Measurements from ENCODE around the gene ARHGEF40.

DNA sequence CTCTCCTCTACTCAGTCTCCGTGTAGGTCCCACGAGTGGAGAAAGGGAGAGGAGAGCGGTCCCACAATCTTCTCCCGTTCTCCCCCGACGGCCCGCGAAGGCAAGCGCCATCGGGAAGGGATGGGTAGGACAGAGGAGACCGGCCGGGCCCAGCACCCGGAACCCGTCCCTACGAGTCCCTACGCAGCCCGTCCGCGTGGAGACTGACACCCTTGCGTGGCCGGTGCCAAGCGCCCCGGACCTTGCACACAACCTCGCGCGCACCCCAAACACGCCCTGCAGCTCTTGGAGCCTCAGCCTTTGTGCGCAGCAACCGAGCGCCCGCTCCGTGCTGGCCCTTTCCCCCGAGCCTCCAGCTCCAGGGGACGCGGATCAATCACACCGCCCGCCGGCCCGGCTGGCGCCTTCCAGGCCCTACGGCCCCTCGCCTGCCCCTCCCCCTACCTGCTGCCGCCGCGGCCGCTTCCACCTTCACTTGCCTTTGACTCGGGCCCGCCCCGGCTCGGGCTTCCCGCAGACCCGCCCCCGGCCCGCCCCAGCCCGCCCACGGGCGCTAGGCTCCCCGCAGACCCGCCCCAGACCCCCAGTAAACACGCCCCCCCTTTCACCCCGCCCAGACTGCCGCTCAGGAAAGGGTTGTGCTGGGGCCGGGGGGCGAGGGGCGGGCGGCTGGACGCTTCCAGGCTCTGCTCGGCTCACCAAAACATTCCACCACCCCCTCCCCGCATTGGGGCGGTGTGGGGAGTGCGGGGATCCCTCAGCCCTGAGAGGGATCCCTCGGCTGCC lies 45.3 kb upstream of the ARHGEF40 start, which contains the start of gene NDRG2:
- TF ChIP-seq, protein P1, sequence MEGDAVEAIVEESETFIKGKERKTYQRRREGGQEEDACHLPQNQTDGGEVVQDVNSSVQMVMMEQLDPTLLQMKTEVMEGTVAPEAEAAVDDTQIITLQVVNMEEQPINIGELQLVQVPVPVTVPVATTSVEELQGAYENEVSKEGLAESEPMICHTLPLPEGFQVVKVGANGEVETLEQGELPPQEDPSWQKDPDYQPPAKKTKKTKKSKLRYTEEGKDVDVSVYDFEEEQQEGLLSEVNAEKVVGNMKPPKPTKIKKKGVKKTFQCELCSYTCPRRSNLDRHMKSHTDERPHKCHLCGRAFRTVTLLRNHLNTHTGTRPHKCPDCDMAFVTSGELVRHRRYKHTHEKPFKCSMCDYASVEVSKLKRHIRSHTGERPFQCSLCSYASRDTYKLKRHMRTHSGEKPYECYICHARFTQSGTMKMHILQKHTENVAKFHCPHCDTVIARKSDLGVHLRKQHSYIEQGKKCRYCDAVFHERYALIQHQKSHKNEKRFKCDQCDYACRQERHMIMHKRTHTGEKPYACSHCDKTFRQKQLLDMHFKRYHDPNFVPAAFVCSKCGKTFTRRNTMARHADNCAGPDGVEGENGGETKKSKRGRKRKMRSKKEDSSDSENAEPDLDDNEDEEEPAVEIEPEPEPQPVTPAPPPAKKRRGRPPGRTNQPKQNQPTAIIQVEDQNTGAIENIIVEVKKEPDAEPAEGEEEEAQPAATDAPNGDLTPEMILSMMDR (IDR thresholded peaks at IDR 0.05; ENCODE audit: low read depth, low read length, poor library complexity, severe bottlenecking): no peak
- TF ChIP-seq EZH2phosphoT487 (IDR thresholded peaks at IDR 0.05; ENCODE audit: borderline replicate concordance, low read length): no peak
